Stromal cell of bone marrow (primary cell): ENCODE measurements around the gene GPC1.
A peak's percentile ranks its signal among the peaks of the same experiment; 100 is the strongest.

Experiments used
- DNase-seq: peaks from one replicate; pipeline ENCODE4 v3.0.0-alpha.2; 2012; ENCODE audit warnings: low read depth

GPC1 gene

DNA sequence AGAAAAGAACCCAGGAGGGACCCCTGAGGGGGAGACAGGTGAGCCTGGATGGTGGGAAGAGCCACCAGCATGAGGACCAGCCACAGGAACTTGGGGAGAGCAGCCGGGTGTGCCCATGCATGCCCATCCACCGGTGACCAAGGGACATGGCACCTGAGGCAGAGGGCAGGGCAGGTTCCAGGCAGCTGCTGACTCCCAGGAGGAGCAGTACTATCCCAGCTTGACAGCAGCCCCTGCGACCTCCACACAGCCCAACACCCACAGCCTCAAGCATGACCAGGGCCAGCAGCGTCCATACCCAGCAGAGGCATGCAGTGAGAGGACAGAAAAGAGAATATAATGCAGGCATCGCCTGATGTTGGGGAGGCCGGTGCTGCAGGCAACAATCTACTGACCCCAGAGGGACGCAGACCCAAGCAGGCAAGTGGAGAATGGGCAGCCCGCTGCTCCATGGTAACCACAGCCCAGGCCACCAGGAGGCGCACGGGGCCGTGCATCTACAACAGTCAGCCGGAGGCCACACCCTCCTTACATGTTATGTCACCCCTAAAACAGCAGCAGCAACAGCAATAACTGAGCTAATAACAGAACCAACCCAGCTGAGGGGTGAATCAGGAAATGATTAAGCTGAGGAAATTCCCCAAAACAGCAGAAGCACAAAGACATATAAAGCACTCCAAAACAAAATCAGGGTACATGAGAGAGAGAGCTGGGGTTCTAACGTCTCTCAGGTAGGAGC, 78.3 kb downstream of the GPC1 start:
- peak; percentile 77 for DNase-seq

DNA sequence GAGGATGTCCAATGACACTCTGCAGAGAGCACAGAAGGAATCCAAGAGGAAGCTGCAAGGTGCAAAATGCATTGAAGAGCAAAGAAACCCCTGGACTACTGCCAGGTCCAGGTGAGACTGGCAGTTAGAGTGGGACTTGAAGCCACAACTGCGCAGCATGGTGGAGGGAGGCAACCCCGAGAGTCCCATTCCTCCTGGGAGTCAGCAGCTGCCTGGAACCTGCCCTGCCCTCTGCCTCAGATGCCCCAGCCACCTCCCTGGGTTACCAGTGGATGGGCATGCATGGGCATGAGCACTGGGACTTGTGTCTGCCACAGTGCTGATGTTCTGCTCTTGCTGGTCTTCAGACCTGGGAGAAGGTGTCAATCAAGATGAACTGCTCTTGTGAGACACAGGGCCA, 79.2 kb downstream of the GPC1 start:
- no peak for DNase-seq

DNA sequence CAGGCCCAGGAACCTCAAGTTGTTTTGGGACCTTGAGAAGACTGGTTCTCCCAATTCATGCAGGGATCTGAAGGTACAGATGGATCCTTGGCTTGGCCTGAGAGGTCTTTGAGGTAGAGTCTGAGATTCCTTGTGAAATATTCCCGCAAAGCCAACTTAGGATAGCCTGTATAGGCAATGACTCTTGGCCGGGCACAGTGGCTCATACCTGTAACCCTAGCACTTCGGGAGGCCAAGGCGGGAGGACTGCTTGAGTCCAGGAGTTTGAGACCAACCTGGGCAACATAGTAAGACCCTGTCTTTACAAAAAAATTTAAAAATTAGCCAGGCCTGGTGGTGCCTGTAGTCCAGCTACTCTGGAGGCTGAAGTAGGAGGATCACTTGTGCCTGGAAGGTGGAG, 81.9 kb downstream of the GPC1 start:
- DNase-seq = no peak
